ENCODE results near the gene VPREB3. TPM values are rescaled to one million over a fixed set of nuclear protein-coding genes. Genes with fewer than 3 reads are reported as not detected.

VPREB3 gene
- total and polyA plus RNA-seq, 4 donors = 0.39 to 1.4 TPM; not detected in 2

- TF ChIP-seq, protein P1, sequence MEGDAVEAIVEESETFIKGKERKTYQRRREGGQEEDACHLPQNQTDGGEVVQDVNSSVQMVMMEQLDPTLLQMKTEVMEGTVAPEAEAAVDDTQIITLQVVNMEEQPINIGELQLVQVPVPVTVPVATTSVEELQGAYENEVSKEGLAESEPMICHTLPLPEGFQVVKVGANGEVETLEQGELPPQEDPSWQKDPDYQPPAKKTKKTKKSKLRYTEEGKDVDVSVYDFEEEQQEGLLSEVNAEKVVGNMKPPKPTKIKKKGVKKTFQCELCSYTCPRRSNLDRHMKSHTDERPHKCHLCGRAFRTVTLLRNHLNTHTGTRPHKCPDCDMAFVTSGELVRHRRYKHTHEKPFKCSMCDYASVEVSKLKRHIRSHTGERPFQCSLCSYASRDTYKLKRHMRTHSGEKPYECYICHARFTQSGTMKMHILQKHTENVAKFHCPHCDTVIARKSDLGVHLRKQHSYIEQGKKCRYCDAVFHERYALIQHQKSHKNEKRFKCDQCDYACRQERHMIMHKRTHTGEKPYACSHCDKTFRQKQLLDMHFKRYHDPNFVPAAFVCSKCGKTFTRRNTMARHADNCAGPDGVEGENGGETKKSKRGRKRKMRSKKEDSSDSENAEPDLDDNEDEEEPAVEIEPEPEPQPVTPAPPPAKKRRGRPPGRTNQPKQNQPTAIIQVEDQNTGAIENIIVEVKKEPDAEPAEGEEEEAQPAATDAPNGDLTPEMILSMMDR (IDR thresholded peaks at IDR 0.05; ENCODE audit: control extremely low read depth, extremely low read depth) = no peak
- peaks cover 25 to 48% (median 39%) of the 10 kb centered on the region in 4 donors for H3K36me3 ChIP-seq (ENCODE audit: control insufficient read depth in 4 of 4, insufficient read depth in 4 of 4, low read length in 4 of 4)
- DNase-seq = no peak
Observed at GRCh38 chr22:23704062-23704461, 50.2 kb downstream of the VPREB3 start.

More at GRCh38 chr22:23704062-23704461, 50.2 kb downstream of the VPREB3 start:
- no peaks in the 10 kb centered on the region for H3K27me3 ChIP-seq (ENCODE audit: control insufficient read depth in 3 of 3, insufficient read depth in 3 of 3, low read length in 2 of 3)
- H3K9me3 ChIP-seq (ENCODE audit: control insufficient read depth in 4 of 4, insufficient read depth in 3 of 4, low read length in 3 of 4) = no peaks in the 10 kb centered on the region
- H3K4me1 ChIP-seq (ENCODE audit: control insufficient read depth in 5 of 5, insufficient read depth in 5 of 5, low read length in 5 of 5) = no peaks in the 10 kb centered on the region
- no peak overlapping the region for H3K27ac ChIP-seq (ENCODE audit: low read depth in 1 of 2, low read length in 1 of 2)
- H3K4me3 ChIP-seq = no peak overlapping the region
- no peak overlapping the region for H3K9ac ChIP-seq (ENCODE audit: insufficient read depth in 1 of 2, low read length in 2 of 2)
- no peak for ATAC-seq (ENCODE audit: insufficient read depth, low FRiP score)
- 94 to 96% methylated on average over 5 of the region's 5 CpGs for WGBS, 2 donors

Other genes starting within 250 kb of the VPREB3 start
- under 1 TPM in 1 of 2 donors, not detected in 1; 0.28 TPM for gene IGLL1, start 174.1 kb downstream of the VPREB3 start, total RNA-seq
- under 1 TPM in 1 of 2 donors, not detected in 1; 0.16 TPM for gene IGLL1, start 174.1 kb downstream of the VPREB3 start, polyA plus RNA-seq
- gene DRICH1, start 122.1 kb downstream of the VPREB3 start, total RNA-seq = under 1 TPM; 0.82 to 0.86 TPM
- gene DRICH1, start 122.1 kb downstream of the VPREB3 start, polyA plus RNA-seq = under 1 TPM; 0.15 to 0.47 TPM
- 1 to 10 TPM; 1.3 to 3.1 TPM for gene RGL4, start 63.4 kb downstream of the VPREB3 start, total RNA-seq
- 10 to 100 TPM in 1 of 2 donors, 1 to 10 TPM in 1; 2.1 to 37.0 TPM for gene RGL4, start 63.4 kb downstream of the VPREB3 start, polyA plus RNA-seq
- gene ZNF70, start 3.3 kb downstream of the VPREB3 start, total RNA-seq = 1 to 10 TPM; 5.8 to 6.9 TPM
- gene ZNF70, start 3.3 kb downstream of the VPREB3 start, polyA plus RNA-seq = 1 to 10 TPM in 1 of 2 donors, under 1 TPM in 1; 0.98 to 1.5 TPM
- gene C22orf15, start 8.6 kb upstream of the VPREB3 start, total RNA-seq = 10 to 100 TPM; 12.0 to 18.7 TPM
- 1 to 10 TPM; 3.0 to 8.7 TPM for gene C22orf15, start 8.6 kb upstream of the VPREB3 start, polyA plus RNA-seq
- gene CHCHD10, start 13.5 kb upstream of the VPREB3 start, total RNA-seq = 100 to 1,000 TPM in 1 of 2 donors, 10 to 100 TPM in 1; 16.6 to 128 TPM
- 100 to 1,000 TPM in 1 of 2 donors, 10 to 100 TPM in 1; 37.2 to 174 TPM for gene CHCHD10, start 13.5 kb upstream of the VPREB3 start, polyA plus RNA-seq
- 1 to 10 TPM; 2.2 to 2.6 TPM for gene MMP11, start 18.4 kb upstream of the VPREB3 start, total RNA-seq
- gene MMP11, start 18.4 kb upstream of the VPREB3 start, polyA plus RNA-seq = under 1 TPM; 0.43 to 0.68 TPM
- gene SMARCB1, start 32.5 kb upstream of the VPREB3 start, total RNA-seq = 10 to 100 TPM; 39.2 to 69.6 TPM
- gene SMARCB1, start 32.5 kb upstream of the VPREB3 start, polyA plus RNA-seq = 10 to 100 TPM; 41.0 to 54.6 TPM
- 10 to 100 TPM in 1 of 2 donors, 1 to 10 TPM in 1; 6.1 to 15.1 TPM for gene DERL3, start 84.6 kb upstream of the VPREB3 start, total RNA-seq
- gene DERL3, start 84.6 kb upstream of the VPREB3 start, polyA plus RNA-seq = 1 to 10 TPM; 6.7 to 8.4 TPM
- gene SLC2A11, start 103.5 kb upstream of the VPREB3 start, total RNA-seq = 10 to 100 TPM; 11.1 to 14.1 TPM
- 1 to 10 TPM; 3.9 to 9.6 TPM for gene SLC2A11, start 103.5 kb upstream of the VPREB3 start, polyA plus RNA-seq
- 100 to 1,000 TPM in 1 of 2 donors, 10 to 100 TPM in 1; 71.8 to 751 TPM for gene MIF, start 140.0 kb upstream of the VPREB3 start, total RNA-seq
- 100 to 1,000 TPM; 850 to 887 TPM for gene MIF, start 140.0 kb upstream of the VPREB3 start, polyA plus RNA-seq
- gene GSTT2B, start 206.8 kb upstream of the VPREB3 start, total RNA-seq = 10 to 100 TPM in 1 of 2 donors, 1 to 10 TPM in 1; 2.0 to 22.3 TPM
- 10 to 100 TPM in 1 of 2 donors, 1 to 10 TPM in 1; 8.9 to 22.9 TPM for gene GSTT2B, start 206.8 kb upstream of the VPREB3 start, polyA plus RNA-seq
- 1 to 10 TPM in 1 of 2 donors, under 1 TPM in 1; 0.37 to 3.5 TPM for gene DDTL, start 212.5 kb upstream of the VPREB3 start, total RNA-seq
- 1 to 10 TPM; 1.4 to 4.4 TPM for gene DDTL, start 212.5 kb upstream of the VPREB3 start, polyA plus RNA-seq
- gene DDT, start 220.0 kb upstream of the VPREB3 start, total RNA-seq = 100 to 1,000 TPM; 111 to 130 TPM
- 100 to 1,000 TPM; 221 to 268 TPM for gene DDT, start 220.0 kb upstream of the VPREB3 start, polyA plus RNA-seq
- gene GSTT2, start 225.7 kb upstream of the VPREB3 start, total RNA-seq = 1 to 10 TPM in 1 of 2 donors, not detected in 1; 4.9 TPM
- 1 to 10 TPM in 1 of 2 donors, under 1 TPM in 1; 0.22 to 3.1 TPM for gene GSTT2, start 225.7 kb upstream of the VPREB3 start, polyA plus RNA-seq